Progenitor cell of endocrine pancreas (in vitro differentiated cells): ENCODE measurements around the gene GALNS. TPM values are rescaled to one million over a fixed set of nuclear protein-coding genes. Genes with fewer than 3 reads are reported as not detected.

Experiments
- DNase-seq: peaks from one replicate; pipeline ENCODE4 v3.0.0; 2021; ENCODE audit warnings: low spot score; ENCODE audit not compliant: unreplicated experiment
- H3K27ac Mint-ChIP-seq: 2 replicates; pipeline ENCODE4 v1.8.0; 2021; ENCODE audit warnings: mild to moderate bottlenecking, moderate library complexity, mixed read lengths
- H3K27me3 Mint-ChIP-seq: 2 replicates; pipeline ENCODE4 v1.8.0; 2021; ENCODE audit warnings: mixed read lengths
- H3K36me3 Mint-ChIP-seq: 2 replicates; pipeline ENCODE4 v1.8.0; 2022; ENCODE audit warnings: mixed read lengths; ENCODE audit not compliant: insufficient read depth
- H3K4me1 Mint-ChIP-seq: 2 replicates; pipeline ENCODE4 v1.8.0; 2021; ENCODE audit warnings: low read depth, mixed read lengths
- H3K4me3 Mint-ChIP-seq: 2 replicates; pipeline ENCODE4 v1.8.0; 2021; ENCODE audit warnings: low read depth, mild to moderate bottlenecking, moderate library complexity, mixed read lengths
- H3K9me3 Mint-ChIP-seq: 2 replicates; pipeline ENCODE4 v1.8.0; 2021; ENCODE audit warnings: low read depth, mixed read lengths
- CTCF ChIP-seq: fragments of 200-600 bp; sonication (generic); IDR thresholded peaks from one replicate; pipeline ENCODE4 v1.5.0; 2021; ENCODE audit warnings: antibody characterized with exemption, mild to moderate bottlenecking; ENCODE audit not compliant: unreplicated experiment
- total RNA-seq: library from RNA; stranded (reverse); gene quantifications from 2 replicates; pipeline ENCODE4 v1.2.1, GENCODE V29; 2021

Gene GALNS
- total RNA-seq, 1 donor from 2014 or later, result 32.7 TPM

GRCh38 chr16:88770461-88771293, 86.1 kb downstream of the GALNS start:
- DNase-seq, result no peak
- peaks cover 25% of the 10 kb centered on the region for H3K4me1 Mint-ChIP-seq
- no peaks in the 10 kb centered on the region for H3K27me3 Mint-ChIP-seq
- H3K9me3 Mint-ChIP-seq, result no peaks in the 10 kb centered on the region
- H3K27ac Mint-ChIP-seq, result no peak overlapping the region
- TF ChIP-seq CTCF, result no peak
- no peaks in the 10 kb centered on the region for H3K36me3 Mint-ChIP-seq
- H3K4me3 Mint-ChIP-seq, result no peak overlapping the region

GRCh38 chr16:88769617-88770460, 86.9 kb downstream of the GALNS start:
- no peak overlapping the region for H3K27ac Mint-ChIP-seq
- H3K4me3 Mint-ChIP-seq, result no peak overlapping the region
- no peaks in the 10 kb centered on the region for H3K9me3 Mint-ChIP-seq
- H3K4me1 Mint-ChIP-seq, result peaks cover 30% of the 10 kb centered on the region
- H3K36me3 Mint-ChIP-seq, result no peaks in the 10 kb centered on the region
- TF ChIP-seq CTCF, result no peak
- DNase-seq, result no peak
- H3K27me3 Mint-ChIP-seq, result no peaks in the 10 kb centered on the region

- H3K9me3 Mint-ChIP-seq, result no peaks in the 10 kb centered on the region
- no peaks in the 10 kb centered on the region for H3K27me3 Mint-ChIP-seq
- DNase-seq, result no peak
- H3K36me3 Mint-ChIP-seq, result no peaks in the 10 kb centered on the region
- H3K4me3 Mint-ChIP-seq, result no peak overlapping the region
- TF ChIP-seq CTCF, result no peak
- H3K4me1 Mint-ChIP-seq, result peaks cover 40% of the 10 kb centered on the region
- no peak overlapping the region for H3K27ac Mint-ChIP-seq
These were observed 88.5 kb downstream of the GALNS start for GRCh38 chr16:88768071-88768783.

- DNase-seq, result no peak
- no peak overlapping the region for H3K27ac Mint-ChIP-seq
- H3K4me1 Mint-ChIP-seq, result peaks cover 38% of the 10 kb centered on the region
- TF ChIP-seq CTCF, result no peak
- H3K9me3 Mint-ChIP-seq, result no peaks in the 10 kb centered on the region
- no peaks in the 10 kb centered on the region for H3K36me3 Mint-ChIP-seq
- H3K4me3 Mint-ChIP-seq, result no peak overlapping the region
- no peaks in the 10 kb centered on the region for H3K27me3 Mint-ChIP-seq
These were observed 89.1 kb downstream of the GALNS start for GRCh38 chr16:88767546-88768070.

- Mint-ChIP-seq H3K9me3 (no peaks in the 10 kb centered on the region), H3K36me3 (no peaks in the 10 kb centered on the region), H3K4me3 (no peak overlapping the region), H3K27me3 (no peaks in the 10 kb centered on the region), H3K4me1 (peaks cover 38% of the 10 kb centered on the region), H3K27ac (peak overlapping the region; percentile 38)
- TF ChIP-seq CTCF, result no peak
- no peak for DNase-seq
These were observed 89.8 kb downstream of the GALNS start for GRCh38 chr16:88766975-88767374.
